HEK293 (cell line): Measurements from ENCODE around the gene ASPSCR1.

ENCODE experiments used
- CTCF ChIA-PET: fragments of 350-600 bp; formaldehyde crosslinking; extraction: SDS; loops from one replicate; lab custom pipeline; 2021; ENCODE audit warnings: antibody characterized with exemption; lab: Yijun Ruan, JAX
- POLR2A ChIA-PET: fragments of 300-600 bp; formaldehyde crosslinking; extraction: SDS; loops from one replicate; lab custom pipeline; 2020; ENCODE audit warnings: antibody characterized with exemption, inconsistent platforms; lab: Yijun Ruan, JAX
- H3K27ac ChIP-seq: fragments of 200-500 bp; sonication (Bioruptor generic); 2 replicates; pipeline ENCODE4 v1.5.1; 2014; ENCODE audit warnings: low read depth, low read length, control low read depth, inconsistent platforms; ENCODE audit errors: extremely low read depth
- H3K36me3 ChIP-seq, 2 experiments: fragments of 200-500 bp in 1 of 2; sonication (Bioruptor generic) in 1 of 2; 1 replicate in 1 of 2; 2 replicates in 1 of 2; pipeline ENCODE4 v1.5.1; 2014 to 2017; ENCODE audit warnings: inconsistent platforms in 2 of 2, low read length in 2 of 2; ENCODE audit not compliant: control insufficient read depth in 2 of 2, insufficient read depth in 1 of 2
- H3K4me1 ChIP-seq: fragments of 200-500 bp; sonication (Bioruptor generic); 2 replicates; pipeline ENCODE4 v1.5.1; 2014; ENCODE audit warnings: mild to moderate bottlenecking, low read length, inconsistent platforms; ENCODE audit not compliant: control insufficient read depth, insufficient read depth
- H3K4me3 ChIP-seq: 2 replicates; pipeline ENCODE4 v1.5.1; 2011; ENCODE audit warnings: low read depth, mild to moderate bottlenecking, control low read depth, low read length, moderate library complexity
- H3K9me3 ChIP-seq: fragments of 200-500 bp; sonication (Bioruptor generic); 2 replicates; pipeline ENCODE4 v1.5.1; 2014; ENCODE audit warnings: low read depth, low read length, inconsistent platforms; ENCODE audit not compliant: control insufficient read depth, insufficient read depth
- GFI1B ChIP-seq: fragments of 450-650 bp; formaldehyde crosslinking; IDR thresholded peaks from 2 replicates; pipeline ENCODE4 v1.5.1; 2016; ENCODE audit warnings: missing biosample characterization, missing genetic modification characterization
- GLIS1 ChIP-seq: fragments of 450-650 bp; formaldehyde crosslinking; IDR thresholded peaks from 2 replicates; pipeline ENCODE4 v1.5.1; 2016; ENCODE audit warnings: missing biosample characterization, missing genetic modification characterization
- HOXA7 ChIP-seq: sonication (generic); formaldehyde crosslinking; IDR thresholded peaks from 2 replicates; pipeline ENCODE4 v1.8.1; 2022; ENCODE audit warnings: missing genetic modification reagents, borderline replicate concordance
- IKZF3 ChIP-seq: fragments of 450-650 bp; IDR thresholded peaks from 2 replicates; pipeline ENCODE4 v1.5.0; 2018; ENCODE audit warnings: missing biosample characterization, mild to moderate bottlenecking, missing genetic modification characterization, moderate library complexity
- KLF1 ChIP-seq: fragments of 450-650 bp; formaldehyde crosslinking; IDR thresholded peaks from 2 replicates; pipeline ENCODE4 v1.5.1; 2016; ENCODE audit warnings: missing biosample characterization, missing genetic modification characterization
- KLF17 ChIP-seq: fragments of 450-650 bp; formaldehyde crosslinking; IDR thresholded peaks from 2 replicates; pipeline ENCODE4 v1.5.1; 2016; ENCODE audit warnings: missing biosample characterization, missing genetic modification characterization
- MEIS1 ChIP-seq: sonication (generic); formaldehyde crosslinking; IDR thresholded peaks from 2 replicates; pipeline ENCODE4 v1.8.1; 2022; ENCODE audit warnings: missing genetic modification reagents, mild to moderate bottlenecking, borderline replicate concordance
- SCRT1 ChIP-seq: fragments of 450-650 bp; formaldehyde crosslinking; IDR thresholded peaks from 2 replicates; pipeline ENCODE4 v1.5.1; 2016; ENCODE audit warnings: missing biosample characterization, missing genetic modification characterization, borderline replicate concordance
- SCRT2 ChIP-seq: fragments of 450-650 bp; formaldehyde crosslinking; IDR thresholded peaks from 2 replicates; pipeline ENCODE4 v1.5.1; 2016; ENCODE audit warnings: missing biosample characterization, missing genetic modification characterization
- SP3 ChIP-seq: fragments of 450-650 bp; formaldehyde crosslinking; IDR thresholded peaks from 2 replicates; pipeline ENCODE4 v1.5.1; 2016; ENCODE audit warnings: missing biosample characterization, missing genetic modification characterization
- ZBTB8A ChIP-seq: fragments of 450-650 bp; formaldehyde crosslinking; IDR thresholded peaks from 2 replicates; pipeline ENCODE4 v1.5.1; 2016; ENCODE audit warnings: missing biosample characterization, missing genetic modification characterization
- ZFHX2 ChIP-seq: fragments of 450-650 bp; formaldehyde crosslinking; conservative IDR thresholded peaks from 2 replicates; pipeline ENCODE4 v1.5.1; 2016; ENCODE audit warnings: missing biosample characterization, missing genetic modification characterization
- ZIC2 ChIP-seq: fragments of 450-650 bp; formaldehyde crosslinking; IDR thresholded peaks from 2 replicates; pipeline ENCODE4 v1.5.1; 2016; ENCODE audit warnings: missing biosample characterization, missing genetic modification characterization
- ZNF174 ChIP-seq: fragments of 450-650 bp; formaldehyde crosslinking; IDR thresholded peaks from 2 replicates; pipeline ENCODE4 v1.5.0; 2017; ENCODE audit warnings: missing biosample characterization, mild to moderate bottlenecking, missing genetic modification characterization
- ZNF221 ChIP-seq: fragments of 450-650 bp; formaldehyde crosslinking; IDR thresholded peaks from 2 replicates; pipeline ENCODE4 v1.5.1; 2017; ENCODE audit warnings: missing biosample characterization, missing genetic modification characterization, borderline replicate concordance
- ZNF585B ChIP-seq: fragments of 450-650 bp; formaldehyde crosslinking; IDR thresholded peaks from 2 replicates; pipeline ENCODE4 v1.5.1; 2016; ENCODE audit warnings: missing biosample characterization, missing genetic modification characterization
- ZNF596 ChIP-seq: fragments of 450-650 bp; IDR thresholded peaks from 2 replicates; pipeline ENCODE4 v1.5.0; 2018; ENCODE audit warnings: missing biosample characterization, mild to moderate bottlenecking, missing genetic modification characterization, moderate library complexity
- ZNF600 ChIP-seq: fragments of 450-650 bp; formaldehyde crosslinking; IDR thresholded peaks from 2 replicates; pipeline ENCODE4 v1.5.1; 2016; ENCODE audit warnings: missing biosample characterization, missing genetic modification characterization
- ZNF623 ChIP-seq: fragments of 450-650 bp; formaldehyde crosslinking; IDR thresholded peaks from 2 replicates; pipeline ENCODE4 v1.5.1; 2016; ENCODE audit warnings: missing biosample characterization, missing genetic modification characterization
- ZNF624 ChIP-seq: fragments of 450-650 bp; formaldehyde crosslinking; IDR thresholded peaks from 2 replicates; pipeline ENCODE4 v1.5.1; 2017; ENCODE audit warnings: missing biosample characterization, missing genetic modification characterization
- ZNF660 ChIP-seq: fragments of 450-650 bp; IDR thresholded peaks from 2 replicates; pipeline ENCODE4 v1.5.1; 2018; ENCODE audit warnings: missing biosample characterization, mild to moderate bottlenecking, missing genetic modification characterization
- ZNF670 ChIP-seq: fragments of 450-650 bp; formaldehyde crosslinking; IDR thresholded peaks from 2 replicates; pipeline ENCODE4 v1.5.1; 2016; ENCODE audit warnings: missing biosample characterization, missing genetic modification characterization, low read depth
- ZNF677 ChIP-seq: fragments of 450-650 bp; IDR thresholded peaks from 2 replicates; pipeline ENCODE4 v1.5.0; 2018; ENCODE audit warnings: missing biosample characterization, mild to moderate bottlenecking, missing genetic modification characterization, moderate library complexity
- ZNF701 ChIP-seq: fragments of 450-650 bp; formaldehyde crosslinking; IDR thresholded peaks from 2 replicates; pipeline ENCODE4 v1.5.1; 2016; ENCODE audit warnings: missing biosample characterization, missing genetic modification characterization
- ZNF776 ChIP-seq: fragments of 450-650 bp; formaldehyde crosslinking; IDR thresholded peaks from 2 replicates; pipeline ENCODE4 v1.5.0; 2017; ENCODE audit warnings: missing biosample characterization, missing genetic modification characterization, borderline replicate concordance
- ZSCAN18 ChIP-seq: fragments of 450-650 bp; formaldehyde crosslinking; IDR thresholded peaks from 2 replicates; pipeline ENCODE4 v1.5.1; 2016; ENCODE audit warnings: missing biosample characterization, missing genetic modification characterization
- TF ChIP-seq, protein P1 (sequence below): fragments of 450-650 bp; formaldehyde crosslinking; IDR thresholded peaks from 2 replicates; pipeline ENCODE4 v1.5.1; 2016; ENCODE audit warnings: missing biosample characterization, missing genetic modification characterization
- TF ChIP-seq, protein P2 (sequence below): fragments of 450-650 bp; formaldehyde crosslinking; optimal IDR thresholded peaks from 2 replicates; pipeline ENCODE3; 2016; ENCODE audit warnings: missing biosample characterization, mild to moderate bottlenecking, missing genetic modification characterization
- TF ChIP-seq, protein P3 (sequence below): fragments of 450-650 bp; formaldehyde crosslinking; IDR thresholded peaks from 2 replicates; pipeline ENCODE4 v1.5.1; 2016; ENCODE audit warnings: missing biosample characterization, missing genetic modification characterization

Gene ASPSCR1

DNA sequence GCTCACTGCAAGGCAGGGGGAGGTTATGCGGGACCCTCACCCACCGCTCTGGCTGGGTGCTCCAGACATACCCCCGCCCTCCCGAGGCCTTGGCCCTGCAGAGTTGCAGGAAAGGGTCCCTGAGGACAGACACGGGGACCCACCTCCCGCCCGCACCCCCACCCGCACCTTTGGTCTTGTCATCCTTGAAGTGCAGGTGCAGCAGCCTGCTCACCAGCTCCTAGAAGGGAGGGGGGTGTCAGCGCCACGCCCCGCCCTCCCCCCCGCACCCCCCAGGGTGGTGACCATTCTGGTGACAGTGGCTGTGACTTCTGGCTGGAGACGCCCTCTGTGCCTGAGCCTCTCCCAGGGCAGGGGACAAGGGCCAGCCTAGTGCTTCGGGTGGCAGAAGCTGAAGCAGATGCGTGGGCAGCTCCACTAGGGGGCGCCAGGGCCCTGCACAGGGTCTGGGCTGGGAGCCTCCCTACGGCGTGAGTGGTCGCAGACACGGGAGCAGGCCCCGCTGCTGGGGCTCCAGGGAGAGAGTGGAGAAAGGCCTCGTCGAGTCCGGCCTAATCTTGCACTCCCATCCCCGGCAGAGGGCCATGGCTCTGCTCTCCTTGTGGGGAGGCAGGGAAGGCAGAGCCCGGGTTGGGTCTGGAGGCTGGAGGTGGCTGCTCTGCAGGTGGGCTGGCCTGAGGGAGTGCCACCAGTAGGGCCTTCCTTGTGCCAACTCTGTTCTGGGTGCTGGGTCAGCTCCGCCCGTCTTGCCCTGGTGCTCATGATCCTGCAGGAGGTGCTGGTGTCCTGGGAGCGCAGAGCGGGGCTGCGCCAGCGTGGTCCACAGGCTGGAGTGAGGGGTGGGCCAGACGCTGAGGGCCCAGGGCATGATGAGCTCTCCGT lies 42.5 kb downstream of the ASPSCR1 start:
- Histone ChIP-seq H3K4me1 (peaks cover 11% of the 10 kb centered on the region), H3K4me3 (no peak overlapping the region), H3K9me3 (no peaks in the 10 kb centered on the region), H3K36me3 (peaks cover 0 to 23% of the 10 kb centered on the region in 2 experiments; a peak in 1 of 3 replicates), H3K27ac (peak overlapping the region; percentile 16; the same call in 1 of the 2 replicates)
- CTCF ChIA-PET: interaction anchor here (0.5 to 7.6 kb wide), 41 partner anchors 8 to 283 kb away, joined by 3 to 105 read pairs (median 4); partner anchors contain the start of genes DCXR, MAFG, MYADML2 and NOTUM
- POLR2A ChIA-PET: interaction anchor here (0.5 to 5.1 kb wide), 14 partner anchors 11 to 297 kb away, joined by 3 to 61 read pairs (median 7); partner anchors contain the start of genes DCXR, NOTUM and RAC3
- TF ChIP-seq SP3 (tag by site-specific recombination) (no peak), SCRT2 (tag by site-specific recombination) (no peak), IKZF3 (0 out of 2 replicates have a peak, but pooled peaks have one; percentile 39), ZNF585B (tag by site-specific recombination) (no peak), GLIS1 (tag by site-specific recombination) (peak; percentile 50), ZNF623 (tag by site-specific recombination) (no peak), ZBTB8A (tag by site-specific recombination) (0 out of 2 replicates have a peak, but pooled peaks have one; percentile 23), ZNF174 (no peak), ZNF624 (no peak), ZNF701 (tag by site-specific recombination) (no peak), SCRT1 (tag by site-specific recombination) (no peak), ZNF670 (tag by site-specific recombination) (no peak), ZIC2 (tag by site-specific recombination) (peak; percentile 19; the same call in 1 of the 2 replicates), ZNF776 (tag by site-specific recombination) (no peak), ZNF221 (tag by site-specific recombination) (no peak), ZSCAN18 (no peak), KLF17 (tag by site-specific recombination) (no peak), MEIS1 (no peak), ZNF677 (no peak), ZNF660 (0 out of 2 replicates have a peak, but pooled peaks have one; percentile 14), KLF1 (tag by site-specific recombination) (peak; percentile 65), ZNF596 (no peak), ZNF600 (peak; percentile 81; the same call in 1 of the 2 replicates), ZFHX2 (peak; percentile 76), GFI1B (tag by site-specific recombination) (no peak), HOXA7 (CRISPR knock-in tag) (no peak)
- TF ChIP-seq, protein P1, sequence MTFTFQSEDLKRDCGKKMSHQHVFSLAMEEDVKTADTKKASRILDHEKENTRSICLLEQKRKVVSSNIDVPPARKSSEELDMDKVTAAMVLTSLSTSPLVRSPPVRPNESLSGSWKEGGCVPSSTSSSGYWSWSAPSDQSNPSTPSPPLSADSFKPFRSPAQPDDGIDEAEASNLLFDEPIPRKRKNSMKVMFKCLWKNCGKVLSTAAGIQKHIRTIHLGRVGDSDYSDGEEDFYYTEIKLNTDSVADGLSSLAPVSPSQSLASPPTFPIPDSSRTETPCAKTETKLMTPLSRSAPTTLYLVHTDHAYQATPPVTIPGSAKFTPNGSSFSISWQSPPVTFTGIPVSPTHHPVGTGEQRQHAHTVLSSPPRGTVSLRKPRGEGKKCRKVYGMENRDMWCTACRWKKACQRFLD (tag by site-specific recombination): no peak
- TF ChIP-seq, protein P2, sequence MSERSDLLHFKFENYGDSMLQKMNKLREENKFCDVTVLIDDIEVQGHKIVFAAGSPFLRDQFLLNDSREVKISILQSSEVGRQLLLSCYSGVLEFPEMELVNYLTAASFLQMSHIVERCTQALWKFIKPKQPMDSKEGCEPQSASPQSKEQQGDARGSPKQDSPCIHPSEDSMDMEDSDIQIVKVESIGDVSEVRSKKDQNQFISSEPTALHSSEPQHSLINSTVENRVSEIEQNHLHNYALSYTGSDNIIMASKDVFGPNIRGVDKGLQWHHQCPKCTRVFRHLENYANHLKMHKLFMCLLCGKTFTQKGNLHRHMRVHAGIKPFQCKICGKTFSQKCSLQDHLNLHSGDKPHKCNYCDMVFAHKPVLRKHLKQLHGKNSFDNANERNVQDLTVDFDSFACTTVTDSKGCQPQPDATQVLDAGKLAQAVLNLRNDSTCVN (tag by site-specific recombination): peak; percentile 15
- TF ChIP-seq, protein P3, sequence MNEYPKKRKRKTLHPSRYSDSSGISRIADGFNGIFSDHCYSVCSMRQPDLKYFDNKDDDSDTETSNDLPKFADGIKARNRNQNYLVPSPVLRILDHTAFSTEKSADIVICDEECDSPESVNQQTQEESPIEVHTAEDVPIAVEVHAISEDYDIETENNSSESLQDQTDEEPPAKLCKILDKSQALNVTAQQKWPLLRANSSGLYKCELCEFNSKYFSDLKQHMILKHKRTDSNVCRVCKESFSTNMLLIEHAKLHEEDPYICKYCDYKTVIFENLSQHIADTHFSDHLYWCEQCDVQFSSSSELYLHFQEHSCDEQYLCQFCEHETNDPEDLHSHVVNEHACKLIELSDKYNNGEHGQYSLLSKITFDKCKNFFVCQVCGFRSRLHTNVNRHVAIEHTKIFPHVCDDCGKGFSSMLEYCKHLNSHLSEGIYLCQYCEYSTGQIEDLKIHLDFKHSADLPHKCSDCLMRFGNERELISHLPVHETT (tag by site-specific recombination): no peak
